Mammary epithelial cell (primary cell): ENCODE data around the gene COL4A1.

Source experiments
- CTCF ChIP-seq, 2 donors: IDR thresholded peaks in 1 of 2; conservative IDR thresholded peaks in 1 of 2; 2 replicates each; pipeline ENCODE4 v1.5.1; 2011 to 2012; ENCODE audit warnings: inconsistent platforms in 2 of 2, low read length in 2 of 2, mild to moderate bottlenecking in 2 of 2, control low read depth in 1 of 2, low read depth in 1 of 2; ENCODE audit not compliant: insufficient read depth in 1 of 2; ENCODE audit errors: extremely low read depth in 1 of 2
- EZH2 ChIP-seq: IDR thresholded peaks from 2 replicates; pipeline ENCODE4 v1.6.1; 2012; ENCODE audit warnings: low read length, inconsistent platforms, borderline replicate concordance

- TF ChIP-seq CTCF (conservative IDR thresholded peaks at IDR 0.05 in 1 of 2, IDR thresholded peaks at IDR 0.05 in 1 of 2; ENCODE audit: extremely low read depth in 1 of 2, insufficient read depth in 1 of 2, low read depth in 1 of 2, low read length in 2 of 2) (no peak), EZH2 (no peak)
These were observed 168.3 kb downstream of the COL4A1 start for GRCh38 chr13:110138700-110139036.
